G401.6 (cell line): ENCODE data around the gene ZDHHC14.
"Not testable (repeated sequence)": the region's sequence is repeated elsewhere in the genome, so short reads cannot be mapped to it uniquely, and the experiment has no call there.

Experiments
- FAIRE-seq: peaks from 2 replicates; lab custom pipeline; 2012; peaks lifted over from hg19 to GRCh38; lab: Jason Lieb, UNC

Gene ZDHHC14

GRCh38 chr6:157407646-157408045 is 26.7 kb downstream of the ZDHHC14 start:
- FAIRE-seq, result no peak

- not testable (repeated sequence) for FAIRE-seq
Observed at GRCh38 chr6:157408427-157408826, 27.4 kb downstream of the ZDHHC14 start.

DNA sequence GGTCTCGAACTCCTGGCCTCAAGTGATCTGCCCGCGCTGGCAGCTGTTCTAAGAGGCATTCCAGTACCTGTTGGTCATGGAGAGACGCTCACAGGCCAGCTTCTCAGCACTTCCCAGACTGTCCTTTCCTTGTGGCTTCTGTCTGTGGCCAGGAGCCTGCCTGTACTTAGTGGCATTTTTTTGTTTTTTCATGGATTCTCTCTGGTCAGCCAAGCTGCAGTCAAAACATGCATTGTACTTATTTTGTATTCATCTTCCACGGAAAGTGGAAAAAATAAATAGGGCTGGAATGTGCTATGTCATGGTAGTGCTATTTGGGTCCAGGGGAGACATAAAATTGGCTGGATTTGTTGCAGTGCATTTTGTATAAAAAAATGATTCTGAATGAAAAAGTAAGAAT is 29.1 kb downstream of the ZDHHC14 start:
- FAIRE-seq, result no peak

- FAIRE-seq, result no peak
Observed at GRCh38 chr6:157411368-157411767, 30.4 kb downstream of the ZDHHC14 start.

DNA sequence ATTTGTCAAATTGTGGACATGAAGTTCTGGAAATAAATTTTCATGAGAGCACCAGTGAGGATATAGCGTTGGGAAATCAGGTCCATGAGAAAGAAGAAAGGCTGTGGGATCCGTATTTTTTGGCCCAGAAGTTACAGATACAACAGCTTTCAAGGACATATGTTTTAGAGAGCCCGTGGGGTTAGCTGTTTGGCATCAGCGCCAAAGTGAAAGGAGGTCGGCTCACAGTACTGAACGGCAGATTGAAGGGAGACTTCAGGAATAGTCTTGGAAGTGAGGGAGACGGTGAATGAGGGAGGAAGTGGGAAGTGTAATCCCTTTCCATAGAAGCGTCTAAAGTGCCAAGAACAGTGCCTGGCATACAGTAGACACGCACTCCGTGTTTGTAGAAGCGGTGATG is 31.8 kb downstream of the ZDHHC14 start:
- no peak for FAIRE-seq

DNA sequence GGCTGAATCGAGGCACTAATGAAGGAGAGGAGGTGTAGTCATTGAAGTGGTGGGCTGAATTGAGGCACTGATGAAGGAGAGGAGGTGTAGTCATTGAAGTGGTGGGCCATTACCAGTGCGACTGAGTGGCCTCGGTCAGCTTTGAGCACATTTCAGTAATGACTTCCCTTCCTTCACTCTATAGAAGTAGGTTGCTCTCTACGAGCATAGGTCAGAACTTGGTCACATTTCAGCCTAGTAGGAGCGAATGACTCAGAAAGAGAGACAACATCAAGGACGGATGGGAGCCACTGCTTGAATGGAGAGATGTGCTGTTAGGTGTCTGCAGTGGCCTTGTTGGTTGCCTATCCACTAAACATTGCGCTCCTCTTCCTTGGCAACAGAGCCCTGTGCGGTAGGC is 39.5 kb downstream of the ZDHHC14 start:
- no peak for FAIRE-seq

DNA sequence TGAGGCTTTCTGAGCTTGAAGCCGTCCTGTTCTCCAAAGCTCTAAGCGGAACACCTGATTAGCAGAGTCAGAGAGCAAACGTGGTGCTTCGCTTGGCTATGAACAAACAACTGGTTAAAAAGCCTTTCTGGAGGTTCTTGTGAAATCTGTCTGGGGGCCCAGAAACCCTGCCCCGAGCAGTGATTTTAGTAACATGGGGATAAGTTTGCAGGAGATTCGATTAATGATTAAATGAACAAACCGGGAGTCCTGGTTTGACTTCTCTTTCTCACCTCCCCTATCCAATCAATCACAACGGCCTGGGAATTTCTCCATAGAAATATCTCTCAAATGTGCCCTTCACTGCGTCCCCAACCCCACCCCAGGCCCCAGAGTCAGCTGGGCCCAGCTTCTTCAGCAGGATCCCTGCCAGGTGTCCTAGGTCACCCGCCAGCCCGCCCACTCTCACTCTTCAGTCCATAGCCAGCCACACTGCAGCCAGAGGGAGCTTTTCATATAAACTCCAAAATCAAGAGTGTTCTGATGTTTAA is 43.6 kb downstream of the ZDHHC14 start:
- FAIRE-seq, result no peak

GRCh38 chr6:157427969-157428368 is 47.0 kb downstream of the ZDHHC14 start:
- FAIRE-seq, result no peak

DNA sequence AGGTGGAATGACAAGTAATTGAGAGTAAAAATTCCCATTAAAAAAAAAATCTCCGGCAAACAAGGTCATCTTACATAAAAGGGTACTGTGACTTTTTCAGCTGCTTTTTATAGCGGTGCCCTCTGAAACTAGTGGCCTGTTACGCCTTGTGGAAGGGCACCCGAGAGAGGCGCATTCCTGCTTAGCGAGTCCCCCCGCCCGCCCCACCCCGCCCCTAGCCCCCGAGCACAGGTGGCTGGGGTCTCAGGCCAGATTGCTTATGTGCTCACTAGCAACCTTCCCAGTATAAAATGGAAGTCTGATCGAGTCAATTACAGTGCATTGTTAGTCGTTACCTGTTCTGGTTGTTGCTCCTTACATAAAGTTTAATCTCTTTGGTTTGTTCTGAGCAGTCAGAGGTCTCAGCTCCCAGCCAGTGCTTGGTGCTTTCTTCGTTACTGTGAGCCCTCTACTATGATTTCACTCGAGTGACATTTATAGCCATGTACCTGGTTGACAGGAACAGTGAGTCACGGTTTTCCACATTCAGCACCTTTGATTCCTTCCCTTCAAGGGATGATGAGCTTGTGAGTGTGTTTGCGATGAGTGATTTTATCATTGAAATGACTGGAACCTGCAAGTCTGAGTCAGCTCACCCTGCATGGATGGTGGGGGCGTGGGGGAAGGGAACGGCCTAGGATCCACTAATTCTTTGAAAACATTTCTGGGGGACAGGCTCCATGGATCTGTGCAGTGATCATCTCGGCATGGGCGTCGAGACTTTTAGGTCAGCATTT is 47.6 kb downstream of the ZDHHC14 start:
- no peak for FAIRE-seq

GRCh38 chr6:157429248-157429647 is 48.3 kb downstream of the ZDHHC14 start:
- no peak for FAIRE-seq

GRCh38 chr6:157430834-157431233 is 49.8 kb downstream of the ZDHHC14 start:
- FAIRE-seq, result no peak

DNA sequence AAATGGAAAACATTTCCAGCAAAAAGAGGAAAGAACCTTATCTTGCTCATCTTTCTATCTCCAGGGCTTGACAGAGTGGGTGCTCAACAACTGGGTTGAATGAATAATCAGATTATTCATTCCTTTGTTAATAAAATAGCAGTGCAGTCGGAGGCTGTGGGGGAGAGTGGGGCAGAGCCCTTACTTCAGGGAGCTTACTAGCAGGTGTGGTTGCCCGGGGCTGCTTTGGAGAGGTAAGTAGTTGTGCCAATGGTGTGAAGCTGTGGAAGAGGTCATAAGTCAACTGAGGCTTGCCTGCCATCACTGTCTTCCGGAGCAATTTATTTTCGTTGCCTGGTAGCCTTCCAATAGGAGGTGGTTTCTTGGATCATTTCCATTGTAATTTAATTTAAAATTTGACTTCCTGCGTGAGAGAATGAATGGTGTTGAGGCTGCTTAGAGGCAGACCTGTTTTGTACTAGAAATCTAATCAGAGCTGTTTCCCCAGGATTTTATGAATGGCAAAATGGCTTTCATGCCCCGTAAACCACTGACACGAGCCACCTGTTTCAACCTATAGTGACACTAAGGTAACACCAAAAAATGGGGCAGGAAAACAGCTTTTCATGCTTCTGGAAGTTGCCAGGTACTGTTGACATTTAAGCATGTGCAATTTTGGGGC is 51.4 kb downstream of the ZDHHC14 start:
- no peak for FAIRE-seq

DNA sequence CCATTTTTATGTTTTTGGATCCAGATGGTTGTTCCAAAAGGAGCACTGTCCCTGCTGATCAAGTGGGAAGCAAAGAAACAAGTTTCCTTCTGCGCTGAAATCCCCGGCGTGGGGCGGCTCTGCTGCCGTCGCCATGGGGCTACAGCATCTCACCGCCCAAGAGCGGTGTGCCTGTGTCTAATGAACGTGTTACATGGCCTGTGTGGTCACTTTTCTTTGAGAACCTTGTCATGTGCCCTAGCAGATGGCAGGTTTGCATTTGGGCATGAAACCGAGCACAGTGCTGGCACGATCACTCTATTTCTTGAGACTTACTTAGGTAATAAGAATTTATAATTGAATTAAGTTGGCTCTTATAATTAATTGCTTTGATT is 51.9 kb downstream of the ZDHHC14 start:
- FAIRE-seq, result no peak

DNA sequence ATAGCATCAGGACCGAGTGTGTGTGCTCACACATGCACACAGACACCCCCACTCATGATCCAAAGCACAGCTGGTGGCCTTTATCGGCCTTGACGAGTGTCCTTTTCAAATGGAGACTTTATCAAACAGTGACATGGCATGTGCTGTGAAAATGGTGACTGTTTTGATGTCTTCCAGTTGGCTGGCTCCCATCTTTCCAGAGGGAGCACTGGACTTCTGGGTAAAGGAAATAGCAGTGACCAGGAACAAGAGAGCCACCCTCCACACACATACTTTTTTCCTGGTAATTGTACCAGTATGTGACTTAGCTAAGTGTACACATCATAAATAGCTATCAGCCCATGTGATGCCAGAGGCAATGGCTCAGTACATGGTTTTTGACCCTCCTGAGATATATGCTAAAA is 52.7 kb downstream of the ZDHHC14 start:
- no peak for FAIRE-seq

- no peak for FAIRE-seq
Observed at GRCh38 chr6:157434349-157435033, 53.5 kb downstream of the ZDHHC14 start.

DNA sequence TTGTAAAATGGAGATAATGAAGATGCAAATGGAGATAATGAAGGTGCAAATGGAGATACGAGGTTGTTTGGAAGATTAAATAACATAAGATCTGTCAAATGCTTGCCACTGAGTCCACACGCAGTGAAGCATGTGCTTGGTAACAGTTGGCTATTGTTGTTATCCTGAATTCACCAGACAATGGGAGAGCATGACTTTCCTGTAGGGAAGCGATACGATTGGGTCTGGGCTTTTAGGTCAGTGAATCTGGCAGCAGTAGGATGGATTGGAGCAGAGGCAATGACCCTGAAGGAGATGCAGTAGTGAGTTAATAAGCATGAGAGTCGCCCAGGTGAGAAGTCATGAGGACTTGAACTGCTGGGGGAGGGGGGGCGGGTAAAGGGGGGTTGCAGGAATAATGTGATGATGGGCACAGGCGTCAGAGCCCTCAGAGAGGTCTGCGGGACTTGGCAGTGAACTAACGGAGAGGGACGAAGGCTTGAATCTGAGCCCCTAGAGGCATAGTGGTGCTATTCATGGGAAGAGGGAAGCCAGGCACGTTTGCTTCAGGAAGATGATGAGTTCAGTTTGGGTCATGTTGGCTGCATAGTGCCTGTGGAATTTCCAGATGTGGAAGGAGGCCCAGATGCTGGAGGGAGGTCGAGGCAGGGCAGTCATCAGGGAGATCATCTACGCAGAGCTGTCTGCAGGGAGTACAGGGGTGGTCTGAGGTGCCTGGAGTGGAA is 55.4 kb downstream of the ZDHHC14 start:
- FAIRE-seq, result no peak

GRCh38 chr6:157436944-157437336 is 56.0 kb downstream of the ZDHHC14 start:
- no peak for FAIRE-seq

DNA sequence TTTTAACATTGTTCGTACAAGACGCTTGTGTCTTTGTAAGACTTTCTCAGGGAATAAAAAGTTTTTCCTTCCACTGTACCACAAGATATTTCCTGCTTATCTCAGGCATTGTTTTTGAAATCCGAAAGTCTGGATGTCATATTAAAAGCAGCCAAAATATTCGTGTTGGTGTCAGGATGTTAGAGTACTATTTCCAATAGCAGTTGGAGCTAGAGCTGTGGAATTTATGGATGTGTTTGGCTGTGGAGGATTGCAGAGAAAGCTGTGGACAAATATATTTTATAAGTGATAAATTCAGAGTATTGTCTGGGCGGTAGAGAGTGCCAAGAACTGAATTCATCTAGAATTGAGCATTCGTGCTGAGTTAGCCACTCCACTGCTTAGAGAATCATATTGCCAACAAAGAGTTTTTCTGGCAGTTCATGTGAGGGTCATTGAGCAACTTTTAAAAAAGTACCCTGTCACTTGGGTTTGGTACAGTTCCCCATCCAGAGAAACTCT is 57.7 kb downstream of the ZDHHC14 start:
- FAIRE-seq, result no peak

- FAIRE-seq, result no peak
Observed at GRCh38 chr6:157440171-157440570, 59.2 kb downstream of the ZDHHC14 start.

DNA sequence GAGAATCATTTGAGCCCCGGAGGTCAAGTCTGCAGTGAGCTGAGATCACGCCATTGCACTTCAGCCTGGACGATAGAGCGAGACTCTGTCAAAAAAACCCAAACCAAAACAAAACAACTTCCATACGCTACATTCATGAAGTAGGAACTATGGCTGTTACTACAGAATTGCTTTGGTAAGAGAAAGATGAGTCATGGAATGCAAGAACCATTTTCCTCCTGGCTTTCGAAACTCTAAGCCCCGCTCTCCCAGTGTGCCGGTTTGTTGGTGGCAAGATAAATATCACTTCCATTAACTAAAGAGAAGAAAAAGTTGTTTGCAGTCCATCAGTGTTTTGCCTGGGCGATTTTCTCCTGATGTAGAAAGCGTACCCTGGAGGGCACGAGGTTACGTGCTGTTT is 61.3 kb downstream of the ZDHHC14 start:
- no peak for FAIRE-seq

DNA sequence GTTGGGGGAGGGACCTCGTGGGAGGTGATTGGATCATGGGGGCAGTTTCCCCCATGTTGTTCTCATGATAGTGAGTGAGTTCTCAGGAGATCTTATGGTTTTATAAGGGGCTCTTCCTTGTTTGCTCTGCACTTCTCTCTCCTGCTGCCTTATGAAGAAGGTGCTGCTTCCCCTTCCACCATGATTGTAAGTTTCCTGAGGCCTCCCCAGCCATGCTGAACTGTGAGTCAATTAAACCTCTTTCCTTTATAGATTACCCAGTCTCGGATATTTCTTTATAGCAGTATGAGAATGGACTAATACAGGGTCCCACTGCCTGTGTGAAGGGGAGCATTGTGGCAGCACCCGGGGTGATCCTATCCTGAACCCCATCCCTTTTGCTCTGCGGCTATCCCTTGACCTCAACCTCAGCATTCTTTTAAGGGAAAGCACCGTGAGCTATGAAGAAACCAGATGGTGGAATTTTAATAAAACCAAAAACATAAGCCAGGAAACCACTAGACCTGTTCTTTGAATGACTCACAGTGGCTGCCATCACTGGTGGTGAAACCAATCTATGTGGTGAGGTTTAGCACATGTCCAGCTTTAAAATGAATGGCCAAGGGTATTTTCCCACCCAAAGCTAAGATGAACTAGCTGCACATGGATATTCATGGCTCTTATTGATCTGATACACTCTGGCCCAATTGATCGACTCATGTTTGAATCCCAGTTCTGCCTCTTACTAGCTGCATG is 62.2 kb downstream of the ZDHHC14 start:
- no peak for FAIRE-seq
